Femur (tissue), 1 donor: ENCODE measurements around the gene SLC9A9.

ENCODE experiments used
- DNase-seq: peaks from one replicate; pipeline ENCODE4 v3.0.0-alpha.2; 2017

Gene SLC9A9

GRCh38 chr3:143634991-143635390 lies 213.3 kb downstream of the SLC9A9 start:
- no peak for DNase-seq

GRCh38 chr3:143634427-143634826 lies 213.8 kb downstream of the SLC9A9 start:
- no peak for DNase-seq

- DNase-seq: no peak
Observed at GRCh38 chr3:143633816-143634215, 214.5 kb downstream of the SLC9A9 start.

GRCh38 chr3:143629726-143630125 lies 218.5 kb downstream of the SLC9A9 start:
- no peak for DNase-seq

- DNase-seq: no peak
Observed at GRCh38 chr3:143628971-143629370, 219.3 kb downstream of the SLC9A9 start.

GRCh38 chr3:143627336-143627735 lies 220.9 kb downstream of the SLC9A9 start:
- no peak for DNase-seq

- DNase-seq: no peak
Observed at GRCh38 chr3:143619231-143619630, 229.0 kb downstream of the SLC9A9 start.

- no peak for DNase-seq
Observed at GRCh38 chr3:143617050-143617449, 231.2 kb downstream of the SLC9A9 start.

- no peak for DNase-seq
Observed at GRCh38 chr3:143613226-143613625, 235.0 kb downstream of the SLC9A9 start.

- no peak for DNase-seq
Observed at GRCh38 chr3:143612541-143612940, 235.7 kb downstream of the SLC9A9 start.

- no peak for DNase-seq
Observed at GRCh38 chr3:143608966-143609365, 239.3 kb downstream of the SLC9A9 start.

DNA sequence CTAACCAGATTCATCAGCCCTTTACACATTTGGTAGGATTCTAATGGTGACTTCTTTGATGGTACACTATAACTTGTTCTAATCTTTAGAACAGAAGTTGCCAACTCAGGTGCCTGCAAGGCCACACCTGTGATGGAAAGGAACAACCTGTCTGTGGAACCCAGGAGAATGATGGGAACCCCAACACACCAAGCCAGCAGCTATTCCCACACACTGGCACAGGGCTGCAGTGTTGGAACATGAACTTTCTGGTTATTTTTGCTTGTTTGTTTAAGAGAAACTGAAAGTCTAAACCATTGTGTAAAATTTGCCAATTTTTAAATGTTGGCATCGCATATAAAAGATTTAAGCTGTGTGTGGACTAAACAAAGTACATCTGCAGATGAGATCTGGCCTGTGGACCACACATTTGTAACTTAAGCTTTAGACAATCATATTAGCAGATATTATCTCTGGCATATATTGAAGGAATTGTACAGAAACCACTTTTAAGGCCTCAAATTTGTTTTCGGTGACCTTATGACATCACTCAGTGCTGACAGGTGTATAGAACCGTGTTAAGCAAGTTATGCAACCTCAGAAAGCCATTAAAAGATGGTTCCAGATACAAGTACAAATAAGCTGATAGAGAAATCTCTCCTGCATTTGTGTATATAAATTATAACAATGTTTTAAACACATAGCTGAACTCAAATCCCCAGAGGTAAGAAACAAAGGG lies 242.9 kb downstream of the SLC9A9 start:
- no peak for DNase-seq

- no peak for DNase-seq
Observed at GRCh38 chr3:143604402-143605185, 243.7 kb downstream of the SLC9A9 start.

GRCh38 chr3:143603774-143604173 lies 244.5 kb downstream of the SLC9A9 start:
- no peak for DNase-seq

DNA sequence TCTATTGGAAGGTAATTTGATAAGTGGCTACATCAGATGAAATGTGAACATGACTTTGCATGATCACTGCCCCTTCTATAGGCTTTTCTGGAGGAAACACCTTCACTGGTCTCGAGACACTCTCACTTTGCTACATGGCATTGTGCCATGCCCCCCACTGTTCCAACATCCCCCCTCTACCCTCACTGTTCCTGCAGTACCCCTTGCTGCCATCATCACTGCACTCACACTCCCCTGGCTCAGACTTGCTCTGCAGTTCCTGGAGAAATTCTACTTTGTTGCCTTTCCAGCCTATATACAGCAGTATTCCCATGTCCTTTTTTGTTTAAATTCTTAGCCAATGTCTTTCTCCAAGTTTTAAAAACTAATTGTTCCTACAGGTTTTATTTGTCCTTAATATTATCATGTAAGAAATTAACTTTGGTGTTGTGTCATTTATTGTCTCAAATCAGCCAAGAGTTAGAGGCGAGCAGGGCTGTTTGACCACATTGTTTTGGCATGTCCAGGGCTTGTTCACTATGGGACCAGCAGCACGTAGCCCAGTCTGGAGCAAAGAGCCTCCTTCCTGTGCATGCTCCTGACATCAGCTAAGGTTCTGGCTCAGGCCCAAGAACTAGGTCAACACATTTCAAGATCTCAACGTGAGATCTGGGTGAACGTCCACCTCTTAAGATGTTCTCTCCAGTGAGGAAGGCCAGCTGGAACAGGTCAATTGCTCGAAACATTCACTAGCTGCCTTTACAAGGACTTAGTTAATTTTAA lies 246.4 kb downstream of the SLC9A9 start:
- no peak for DNase-seq

GRCh38 chr3:143600756-143601718 lies 247.2 kb downstream of the SLC9A9 start:
- no peak for DNase-seq

- DNase-seq: peak; percentile 33
Observed at GRCh38 chr3:143597774-143598652, 250.3 kb downstream of the SLC9A9 start.

DNA sequence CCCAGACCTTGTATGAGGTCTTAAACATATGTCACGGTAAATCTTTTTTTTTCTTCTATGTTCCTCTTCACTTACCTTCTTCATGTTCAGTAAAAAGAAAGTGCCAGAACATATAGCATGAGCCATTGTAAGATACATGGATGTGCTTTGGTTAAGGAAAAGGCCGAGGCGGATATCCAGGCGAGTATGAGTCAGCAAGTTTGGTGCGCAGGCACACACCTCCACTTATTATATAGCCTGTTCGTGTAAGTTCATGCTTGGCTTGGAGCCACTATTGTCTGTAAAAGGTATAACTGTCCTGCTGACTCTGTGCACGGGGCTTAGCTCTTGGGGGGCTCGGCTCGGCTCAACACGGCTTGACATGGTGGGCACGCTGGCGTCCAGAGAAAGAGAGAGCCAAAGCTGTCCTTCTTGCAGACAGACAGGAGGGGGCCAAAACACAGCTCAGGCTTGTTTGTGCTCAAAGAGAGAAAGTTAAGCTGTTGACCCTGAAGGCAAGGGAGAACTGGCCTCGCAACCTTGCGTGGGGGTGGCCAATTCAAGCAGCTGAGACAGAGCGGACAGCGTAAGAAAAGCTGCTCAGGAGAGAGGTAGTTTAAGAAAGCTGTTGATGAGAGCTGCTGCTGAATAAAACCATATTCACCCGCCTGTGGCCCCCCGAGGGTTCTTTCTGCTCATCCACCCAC lies 251.2 kb downstream of the SLC9A9 start:
- DNase-seq: no peak

DNA sequence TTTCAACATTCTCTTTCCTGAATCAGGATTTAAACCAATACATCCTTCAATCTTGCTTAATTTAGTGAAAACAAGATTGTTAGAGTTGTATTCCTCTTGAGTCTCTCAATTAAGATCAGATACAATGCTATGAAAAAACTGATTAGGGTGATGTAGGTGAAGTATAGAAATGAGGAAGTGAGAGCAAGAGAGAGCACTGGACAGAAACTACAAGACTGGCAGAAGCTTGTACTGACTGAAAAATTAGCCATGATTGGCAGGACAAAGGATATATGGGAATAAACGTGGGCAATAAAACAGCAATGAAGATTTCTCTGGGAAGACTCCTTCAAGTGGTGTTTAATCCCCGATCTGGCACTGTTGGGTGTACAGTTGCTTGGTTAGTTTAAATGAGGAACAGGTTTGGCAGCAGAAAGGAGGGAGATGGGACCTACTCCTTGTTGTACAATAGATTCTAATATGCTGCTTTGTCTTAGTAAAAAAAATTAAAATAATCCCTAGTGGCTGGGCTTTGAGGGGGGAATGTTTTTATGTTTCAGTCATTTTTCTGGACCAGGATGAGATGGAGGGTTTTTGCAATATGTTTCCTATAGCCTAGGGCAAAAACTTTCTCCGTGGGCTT lies 252.7 kb downstream of the SLC9A9 start:
- no peak for DNase-seq

DNA sequence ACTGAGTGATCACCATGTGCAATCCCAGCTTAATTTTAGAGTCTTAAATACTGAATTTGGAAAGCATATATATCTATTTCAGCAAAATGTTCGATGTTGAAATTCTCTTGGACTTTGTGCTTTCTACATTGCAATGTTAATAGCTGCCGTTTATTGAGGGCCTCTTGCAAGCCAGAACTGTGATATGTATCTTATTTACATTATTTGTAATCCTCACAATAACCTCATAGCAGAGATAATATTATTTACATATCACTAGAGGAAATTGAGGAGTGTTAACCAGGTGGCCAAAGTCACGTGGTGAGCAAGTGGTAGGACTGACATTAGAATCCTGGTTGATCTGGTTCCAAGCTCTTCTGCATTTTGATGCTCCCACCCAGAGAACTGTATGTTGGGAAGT lies 254.1 kb downstream of the SLC9A9 start:
- DNase-seq: no peak
